ENCODE measurements around the gene ROBO3.

The ROBO3 gene

DNA sequence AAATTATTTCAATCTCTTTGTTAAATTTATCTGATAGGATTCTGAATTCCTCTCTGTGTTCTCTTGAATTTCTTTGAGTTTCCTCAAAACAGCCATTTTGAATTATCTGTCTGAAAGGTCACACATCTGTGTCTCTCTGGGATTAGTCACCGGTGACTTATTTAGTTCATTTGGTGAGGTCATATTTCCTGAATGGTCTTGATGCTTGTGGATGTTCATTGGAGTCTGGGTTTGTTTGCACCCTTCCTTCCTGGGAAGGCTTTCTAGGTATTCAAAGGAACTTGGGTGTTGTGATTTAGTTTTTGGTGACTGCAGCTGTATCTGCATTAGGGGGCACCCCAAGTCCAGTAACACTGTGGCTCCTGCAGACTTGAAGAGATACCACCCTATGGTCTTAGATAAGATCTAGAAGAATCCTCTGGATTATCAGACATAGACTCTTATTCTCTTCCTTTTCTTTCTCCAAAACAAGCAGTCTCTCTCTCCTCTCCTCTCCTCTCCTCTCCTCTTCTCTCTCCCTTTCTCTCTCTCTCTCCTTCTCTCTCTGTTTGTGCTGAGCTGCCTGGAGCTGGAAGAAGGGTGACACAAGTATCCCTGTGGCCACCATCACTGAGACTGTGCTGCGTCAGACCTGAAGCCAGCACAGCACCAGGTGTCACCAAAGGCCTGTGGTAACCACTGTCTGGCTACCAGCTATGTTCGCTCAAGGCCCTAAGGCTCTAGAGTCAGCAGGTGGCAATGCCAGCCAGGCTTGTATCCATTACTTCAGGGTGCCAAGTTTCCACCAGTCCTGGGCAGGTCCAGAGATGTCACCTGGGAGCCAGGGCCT, 50.5 kb downstream of the ROBO3 start:
- DNase-seq (ENCODE audit: extremely low read depth, low read depth): no peak
- TF ChIP-seq, protein P1, sequence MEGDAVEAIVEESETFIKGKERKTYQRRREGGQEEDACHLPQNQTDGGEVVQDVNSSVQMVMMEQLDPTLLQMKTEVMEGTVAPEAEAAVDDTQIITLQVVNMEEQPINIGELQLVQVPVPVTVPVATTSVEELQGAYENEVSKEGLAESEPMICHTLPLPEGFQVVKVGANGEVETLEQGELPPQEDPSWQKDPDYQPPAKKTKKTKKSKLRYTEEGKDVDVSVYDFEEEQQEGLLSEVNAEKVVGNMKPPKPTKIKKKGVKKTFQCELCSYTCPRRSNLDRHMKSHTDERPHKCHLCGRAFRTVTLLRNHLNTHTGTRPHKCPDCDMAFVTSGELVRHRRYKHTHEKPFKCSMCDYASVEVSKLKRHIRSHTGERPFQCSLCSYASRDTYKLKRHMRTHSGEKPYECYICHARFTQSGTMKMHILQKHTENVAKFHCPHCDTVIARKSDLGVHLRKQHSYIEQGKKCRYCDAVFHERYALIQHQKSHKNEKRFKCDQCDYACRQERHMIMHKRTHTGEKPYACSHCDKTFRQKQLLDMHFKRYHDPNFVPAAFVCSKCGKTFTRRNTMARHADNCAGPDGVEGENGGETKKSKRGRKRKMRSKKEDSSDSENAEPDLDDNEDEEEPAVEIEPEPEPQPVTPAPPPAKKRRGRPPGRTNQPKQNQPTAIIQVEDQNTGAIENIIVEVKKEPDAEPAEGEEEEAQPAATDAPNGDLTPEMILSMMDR (IDR thresholded peaks at IDR 0.05; ENCODE audit: low read depth, low read length): no peak

GRCh38 chr11:124916370-124916710, 51.1 kb downstream of the ROBO3 start:
- TF ChIP-seq, protein P1 (IDR thresholded peaks at IDR 0.05; ENCODE audit: low read depth, low read length): no peak
- DNase-seq (ENCODE audit: extremely low read depth, low read depth): no peak

DNA sequence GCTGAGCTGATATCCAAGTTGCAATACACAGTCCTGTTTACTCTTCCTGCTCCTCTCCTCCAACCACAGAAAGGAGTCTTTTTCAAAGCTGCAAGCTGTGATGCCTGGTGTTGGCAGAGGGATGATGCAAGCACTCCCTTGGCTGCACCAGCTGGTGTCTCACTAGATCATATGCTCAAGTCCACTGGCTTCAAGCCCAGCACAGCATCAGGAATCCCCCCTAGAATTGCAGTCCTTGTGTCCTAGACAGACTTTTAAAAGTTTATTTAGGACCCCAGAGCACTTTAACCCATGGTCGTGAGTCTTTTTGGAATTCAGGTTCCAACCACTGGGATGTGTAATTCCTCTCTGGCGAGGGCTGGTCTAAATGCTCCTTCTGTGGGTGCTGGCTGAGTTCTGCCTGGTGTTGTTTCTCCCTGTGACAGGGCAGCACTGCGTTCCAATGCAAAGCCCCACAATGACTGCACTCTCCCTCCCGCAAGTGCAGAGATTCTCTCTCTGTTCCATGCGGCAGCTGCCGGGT, 51.9 kb downstream of the ROBO3 start:
- no peak for DNase-seq (ENCODE audit: extremely low read depth, low read depth)
- TF ChIP-seq, protein P1 (IDR thresholded peaks at IDR 0.05; ENCODE audit: low read depth, low read length): no peak

- TF ChIP-seq, protein P1 (IDR thresholded peaks at IDR 0.05; ENCODE audit: low read depth, low read length): no peak
- DNase-seq (ENCODE audit: extremely low read depth, low read depth): no peak
These were observed 53.7 kb downstream of the ROBO3 start, which contains the start of gene HEPN1 for GRCh38 chr11:124918950-124919349. Gene HEPN1 (plus strand): TSS chr11:124919250.

GRCh38 chr11:124919898-124920297, 54.7 kb downstream of the ROBO3 start:
- DNase-seq (ENCODE audit: extremely low read depth, low read depth): no peak
- TF ChIP-seq, protein P1 (IDR thresholded peaks at IDR 0.05; ENCODE audit: low read depth, low read length): no peak

DNA sequence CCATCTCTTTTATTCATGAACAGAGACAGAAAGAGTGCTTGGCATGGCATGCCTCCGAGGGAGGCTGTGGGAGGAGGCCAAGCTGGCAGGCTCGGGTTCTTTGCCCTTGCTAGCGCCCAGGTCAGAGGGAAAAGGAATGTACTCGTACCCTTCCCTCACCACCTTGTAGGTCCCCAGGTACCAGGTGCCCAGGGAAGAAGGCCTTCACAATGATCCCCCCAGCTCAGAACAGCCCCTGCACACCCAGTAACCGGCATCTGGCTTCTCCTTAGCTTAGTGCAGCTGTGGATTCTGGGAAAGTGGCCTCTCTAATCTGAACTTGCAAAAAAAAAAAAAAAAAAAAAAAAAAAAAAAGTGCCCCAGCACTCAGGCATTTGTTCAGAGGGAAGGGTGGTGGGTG, 55.1 kb downstream of the ROBO3 start:
- DNase-seq (ENCODE audit: extremely low read depth, low read depth): no peak
- TF ChIP-seq, protein P1 (IDR thresholded peaks at IDR 0.05; ENCODE audit: low read depth, low read length): no peak

- no peak for DNase-seq (ENCODE audit: extremely low read depth, low read depth)
- TF ChIP-seq, protein P1 (IDR thresholded peaks at IDR 0.05; ENCODE audit: low read depth, low read length): no peak
These were observed 55.8 kb downstream of the ROBO3 start for GRCh38 chr11:124920870-124921609.

Measured in AG09319 (cell line).